HG03196 (cell line): Measurements from ENCODE around the gene CCDC24.

Experiments used
- ATAC-seq: cut with Tn5 transposase; IDR thresholded peaks from one replicate; pipeline ENCODE4 v1.9.1; 2021; ENCODE audit not compliant: unreplicated experiment

The CCDC24 gene

DNA sequence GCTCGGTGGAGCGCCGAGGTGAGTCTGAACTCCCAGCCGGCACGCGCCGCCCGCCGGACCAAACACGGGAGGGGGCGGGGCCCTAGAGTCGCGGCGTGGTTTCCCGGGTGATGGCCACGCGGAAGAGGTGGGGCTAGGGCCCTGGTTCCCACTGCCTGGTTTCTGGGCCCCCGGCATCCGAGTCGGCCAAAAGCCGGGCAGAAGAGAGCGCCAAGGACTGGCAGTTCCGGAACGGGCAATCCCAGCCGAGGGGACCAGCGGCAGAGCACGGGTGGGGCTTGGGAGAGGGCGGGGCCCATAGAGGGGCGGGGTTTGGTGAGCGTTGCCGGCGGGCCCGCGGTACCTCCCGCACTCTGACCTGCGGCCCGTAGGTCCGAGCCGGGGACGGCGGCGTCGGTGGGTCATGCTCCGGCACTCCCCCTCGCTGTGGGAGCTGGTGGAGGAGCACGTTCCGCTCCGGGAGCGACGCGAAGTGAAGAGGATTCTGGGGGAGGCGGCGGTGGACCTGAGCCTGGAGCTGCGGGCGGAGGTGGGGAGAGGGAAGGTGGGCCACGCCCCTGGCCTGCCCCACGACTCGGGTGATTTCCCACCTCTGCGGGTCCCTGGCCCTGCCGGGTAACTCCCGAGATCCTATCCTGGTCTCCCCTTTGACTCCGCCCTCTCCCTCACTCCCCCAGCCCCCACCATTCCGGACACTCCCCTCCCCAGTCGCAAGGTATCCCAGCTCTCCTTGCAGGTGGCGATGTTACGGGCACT is at the start of gene CCDC24:
TSS of gene CCDC24 (plus strand) at position 124 of the 756 bp plus-strand sequence. CDS start at position 404, 280 bp downstream.
- peak; percentile 51 for ATAC-seq

DNA sequence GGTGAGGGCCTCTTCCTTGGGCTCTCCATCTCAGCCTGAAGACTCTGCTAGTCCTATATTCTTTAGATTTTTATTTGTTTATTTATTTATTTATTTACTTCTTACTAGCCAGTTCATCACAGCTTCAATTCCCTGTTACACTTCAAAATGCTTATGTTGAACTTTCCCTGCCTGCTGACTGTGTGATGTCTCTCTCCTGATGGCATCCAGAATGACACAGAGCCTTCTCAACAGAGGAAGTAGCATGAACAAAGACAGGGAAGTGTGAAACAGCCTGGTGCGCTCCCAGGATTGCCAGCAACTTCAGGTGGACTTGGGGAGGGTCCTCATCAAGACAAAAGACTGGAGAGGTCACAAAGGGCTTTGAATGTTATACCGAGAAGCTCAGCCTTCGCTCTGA is 49.0 kb upstream of the CCDC24 start:
- no peak for ATAC-seq

DNA sequence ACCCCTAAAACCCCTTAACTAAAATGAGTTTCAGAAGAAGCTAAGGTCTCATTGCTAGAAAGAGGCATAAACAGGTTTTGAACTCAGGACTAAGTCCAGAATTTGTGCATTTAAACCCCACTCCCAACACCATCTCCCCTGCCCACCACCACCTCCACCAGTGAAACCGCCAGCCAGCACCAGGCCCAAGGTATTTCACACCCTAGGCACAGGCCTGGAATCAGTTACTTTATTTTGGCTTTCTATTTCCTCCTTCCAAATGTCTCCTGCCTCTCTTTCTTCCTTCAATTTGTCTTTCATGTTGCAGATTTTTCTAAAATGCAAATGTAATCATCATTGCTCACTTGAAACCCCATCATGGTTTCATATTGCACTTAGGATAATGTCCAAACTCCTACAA is 46.5 kb upstream of the CCDC24 start:
- ATAC-seq = no peak

DNA sequence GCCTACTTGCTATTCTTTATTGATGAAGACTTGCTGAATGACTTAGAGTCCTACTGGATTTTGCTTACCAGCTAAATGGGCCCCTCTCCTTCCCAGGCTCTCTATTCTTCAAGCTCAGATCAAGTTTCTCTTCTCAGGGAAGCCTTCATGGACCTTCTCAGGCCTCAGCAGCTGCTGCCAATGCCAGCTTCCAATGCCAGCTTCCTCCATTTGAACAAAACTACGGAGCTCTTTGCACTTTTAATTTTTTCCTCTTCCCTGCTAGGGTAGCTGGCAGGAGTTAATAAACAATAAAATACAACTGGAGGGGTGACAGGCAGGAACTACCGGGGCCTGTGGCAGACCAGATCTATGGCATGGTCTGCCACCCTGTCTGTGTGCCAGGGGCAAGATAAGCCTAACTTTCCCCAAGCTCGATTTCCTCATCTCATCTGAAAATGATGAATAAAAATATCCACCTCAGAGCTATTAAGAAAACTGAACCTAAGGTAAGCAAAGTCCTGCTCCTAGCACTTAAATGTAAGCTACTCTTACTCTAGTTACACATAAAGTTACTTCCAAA is 45.6 kb upstream of the CCDC24 start:
- no peak for ATAC-seq

DNA sequence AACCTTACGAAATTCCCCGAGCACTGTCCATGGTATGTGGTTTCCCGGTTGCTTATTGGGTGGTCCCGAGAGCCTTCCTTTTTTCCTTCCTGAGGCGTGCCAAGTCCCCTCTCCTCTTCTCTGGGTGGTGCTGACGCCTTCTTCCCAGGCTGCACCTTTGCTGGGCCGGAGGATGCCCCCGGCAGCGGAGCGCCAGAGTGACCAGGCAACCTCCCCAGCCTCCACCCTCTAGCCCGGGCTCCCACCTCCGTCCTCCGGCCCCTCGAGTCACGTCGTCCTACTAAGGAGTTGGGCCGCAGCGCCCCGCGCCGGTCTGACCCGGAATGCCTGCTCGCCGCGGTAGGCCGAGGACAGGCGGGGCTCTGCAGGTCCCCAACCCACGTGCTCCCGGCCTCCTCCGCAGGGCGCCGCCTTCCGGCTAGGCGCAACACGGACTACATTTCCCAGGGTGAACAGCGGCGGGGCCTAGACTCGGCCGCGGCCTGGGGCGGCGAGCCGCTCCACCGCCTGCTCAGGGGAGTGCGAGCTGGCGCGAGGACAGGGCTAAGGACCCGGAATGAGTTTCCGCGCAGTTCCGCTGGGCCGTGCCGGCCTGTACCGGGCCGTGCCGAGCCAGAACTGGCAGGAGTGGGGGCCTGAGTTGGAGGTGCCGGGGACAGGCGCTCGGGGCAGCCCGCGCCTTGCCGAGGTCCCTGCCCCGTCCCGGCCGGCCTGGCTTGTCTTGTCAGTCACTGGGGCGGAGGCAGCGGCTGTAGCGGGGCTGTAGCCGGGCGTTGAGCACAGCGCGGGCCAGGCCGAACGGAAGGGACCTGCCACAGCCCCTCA is 45.0 kb upstream of the CCDC24 start, which contains the start of gene IPO13:
TSS of gene IPO13 (plus strand) at position 715 of the 825 bp plus-strand sequence. CDS start 651 bp downstream, outside the sequence.
- ATAC-seq = peak; percentile 89

DNA sequence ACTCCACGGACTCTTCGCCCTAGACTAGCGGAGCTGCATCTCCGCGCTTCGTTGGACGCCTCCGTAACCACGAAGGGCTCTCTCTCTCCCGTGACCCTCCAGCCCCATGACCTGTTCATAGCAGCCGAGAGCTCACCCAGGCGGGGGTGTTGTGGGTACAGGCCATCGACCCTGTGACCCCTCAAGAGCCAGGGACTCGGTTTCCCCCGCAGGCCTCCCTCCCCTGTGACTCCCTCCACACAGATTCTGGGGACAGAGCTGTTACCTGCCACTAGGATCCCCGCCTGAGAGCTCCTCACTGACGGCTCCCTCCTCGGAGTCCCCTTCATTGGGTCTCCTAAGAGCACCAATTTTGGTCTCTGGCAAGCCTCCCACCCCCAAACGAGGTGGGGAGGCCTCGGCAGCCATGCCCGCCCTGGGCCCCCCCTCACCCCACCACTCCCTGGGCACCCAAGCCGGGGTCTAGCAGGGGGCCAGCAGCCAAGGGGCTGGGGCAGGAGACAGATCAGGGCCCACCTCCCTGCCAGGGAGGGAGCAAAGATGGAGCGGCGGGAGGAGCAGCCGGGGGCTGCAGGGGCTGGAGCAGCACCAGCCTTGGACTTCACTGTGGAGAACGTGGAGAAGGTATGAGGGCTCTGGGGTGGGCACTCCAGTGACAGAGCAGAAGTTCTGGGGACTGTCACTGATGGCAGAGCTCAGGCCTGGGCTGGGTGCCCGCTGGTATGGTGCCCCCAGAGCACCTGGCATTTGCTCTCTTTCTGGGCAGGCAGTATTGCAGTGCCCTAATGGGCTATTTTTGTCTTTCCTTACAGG is 44.1 kb upstream of the CCDC24 start:
- ATAC-seq = peak; percentile 3

DNA sequence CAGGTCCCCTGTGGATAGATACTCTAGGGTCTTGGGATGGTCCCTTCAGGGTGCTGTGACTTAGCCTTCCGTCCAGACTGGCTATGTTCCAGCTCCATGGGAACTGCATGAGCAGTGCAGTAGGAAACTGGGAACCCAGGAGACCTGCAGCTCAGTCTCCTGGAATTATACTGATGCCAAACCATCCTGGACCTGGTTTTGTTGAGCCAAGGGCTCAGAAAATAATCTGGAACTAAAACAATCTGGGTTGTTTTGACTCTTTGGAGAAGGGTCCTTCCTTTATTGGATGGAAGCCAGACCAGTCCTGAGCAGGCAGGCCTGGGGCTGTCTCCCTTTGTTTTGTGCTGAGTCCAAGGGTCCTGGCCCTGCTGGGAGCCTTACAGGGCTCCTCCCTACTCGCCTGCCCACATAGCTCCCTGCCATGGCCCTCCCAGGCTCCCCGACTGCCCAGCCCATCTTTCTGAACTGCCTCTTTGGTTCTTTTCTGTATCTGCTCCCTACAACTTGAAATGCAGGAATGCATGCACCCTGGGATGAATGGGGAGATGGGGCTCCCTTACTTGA is 43.4 kb upstream of the CCDC24 start:
- ATAC-seq = no peak

DNA sequence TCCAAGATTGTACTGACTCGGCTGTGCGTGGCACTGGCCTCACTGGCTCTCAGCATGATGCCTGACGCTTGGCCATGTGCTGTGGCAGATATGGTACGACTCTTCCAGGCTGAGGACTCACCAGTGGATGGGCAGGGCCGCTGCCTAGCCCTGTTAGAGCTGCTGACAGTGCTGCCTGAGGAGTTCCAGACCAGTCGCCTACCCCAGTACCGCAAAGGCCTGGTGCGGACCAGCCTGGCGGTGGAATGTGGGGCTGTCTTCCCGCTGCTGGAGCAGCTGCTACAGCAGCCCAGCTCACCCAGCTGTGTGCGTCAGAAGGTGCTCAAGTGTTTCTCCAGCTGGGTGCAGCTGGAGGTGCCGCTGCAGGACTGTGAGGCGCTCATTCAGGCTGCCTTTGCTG is 41.7 kb upstream of the CCDC24 start:
- ATAC-seq = no peak

DNA sequence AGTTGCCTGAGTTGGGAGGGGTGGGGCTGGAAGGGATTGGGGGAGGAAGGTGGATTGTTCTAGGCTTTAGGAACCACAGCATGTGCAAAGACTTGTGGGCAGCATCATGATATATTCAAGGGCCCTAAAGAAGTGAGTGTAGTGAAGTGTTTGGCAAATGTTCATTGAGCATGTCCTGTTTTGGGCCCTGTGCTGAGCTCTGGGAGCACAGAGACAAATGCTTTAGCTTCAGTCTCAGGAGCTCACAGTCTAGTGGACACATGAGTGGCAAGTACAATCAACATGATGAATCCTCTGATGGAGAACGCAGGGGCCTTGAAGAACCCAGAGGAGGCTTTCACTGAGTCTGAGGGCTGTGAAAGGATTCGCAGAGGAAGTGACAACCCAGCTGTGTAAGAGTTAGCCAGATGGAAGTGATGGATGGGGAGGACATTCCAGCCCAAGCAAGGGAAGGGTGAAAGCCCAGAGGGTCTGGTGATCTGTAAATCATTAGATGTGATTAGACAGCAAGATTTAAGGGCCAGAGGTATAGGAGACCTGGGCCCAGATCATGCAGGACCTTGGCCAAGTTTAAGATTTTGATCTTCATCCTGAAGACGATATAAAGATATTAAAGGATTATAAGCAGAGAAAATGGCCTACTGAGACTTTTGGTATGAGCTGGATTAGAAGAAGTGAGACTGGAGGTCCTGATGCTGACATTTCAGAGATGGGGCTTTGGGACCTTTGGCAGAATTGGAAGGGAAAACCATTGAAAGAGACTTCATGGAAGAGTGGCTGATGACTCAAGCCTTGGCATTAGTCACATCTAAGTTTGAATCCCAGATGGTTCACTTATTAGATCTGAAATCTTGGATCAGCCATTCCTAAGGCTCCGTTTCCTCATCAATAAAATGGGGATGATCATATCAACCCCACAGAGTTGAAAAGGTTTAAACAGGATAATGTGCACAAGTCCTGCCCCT is 40.1 kb upstream of the CCDC24 start:
- no peak for ATAC-seq

DNA sequence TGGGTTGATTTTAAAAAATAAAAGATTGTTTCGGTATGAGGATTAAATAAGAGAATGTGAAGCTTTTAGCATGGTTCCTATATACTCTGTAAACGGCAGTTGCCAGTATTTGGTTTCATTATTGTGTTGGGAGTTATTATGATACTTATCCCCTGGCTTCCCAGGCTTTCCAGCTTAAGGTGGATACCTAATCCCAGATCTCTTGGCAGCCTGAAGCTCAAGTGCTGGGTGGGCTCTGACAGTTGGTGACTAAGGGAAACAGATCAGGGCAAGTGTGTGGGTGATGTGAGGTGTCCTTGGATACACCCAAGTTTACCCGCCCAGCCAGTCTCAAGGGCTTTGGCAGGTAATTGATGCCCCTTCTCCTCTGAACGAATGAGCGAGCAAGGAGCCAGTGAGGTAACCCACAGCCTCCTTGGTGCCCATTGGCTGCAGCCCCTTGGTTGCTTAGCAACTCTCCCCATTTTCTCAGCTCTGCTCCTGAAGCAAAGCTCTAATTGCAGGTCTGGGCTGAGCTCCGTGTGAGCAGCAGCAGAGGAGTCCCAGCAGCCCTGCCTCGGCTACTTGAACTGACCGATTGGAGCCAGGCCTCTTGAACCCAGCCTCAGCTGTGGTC is 38.6 kb upstream of the CCDC24 start:
- no peak for ATAC-seq

DNA sequence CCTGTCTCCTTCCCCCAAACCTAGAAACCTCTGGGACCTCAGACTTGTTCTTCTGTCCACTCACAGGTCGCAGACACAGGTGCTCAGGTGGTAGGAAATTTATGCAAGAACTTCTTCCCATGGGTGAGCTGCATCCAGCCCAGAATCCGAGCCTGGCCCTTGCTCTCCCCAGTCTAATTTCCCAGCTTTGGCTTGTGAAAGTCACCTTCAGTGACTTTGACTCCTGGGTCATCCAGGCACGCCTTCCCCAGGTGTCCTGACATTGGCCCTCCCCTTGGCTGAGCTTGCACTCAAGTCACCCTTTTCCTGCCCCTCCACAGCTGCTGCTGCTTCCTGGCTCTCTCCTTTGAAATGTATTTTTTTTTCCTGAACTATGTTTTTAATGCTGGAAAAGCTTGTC is 38.0 kb upstream of the CCDC24 start:
- ATAC-seq = no peak

DNA sequence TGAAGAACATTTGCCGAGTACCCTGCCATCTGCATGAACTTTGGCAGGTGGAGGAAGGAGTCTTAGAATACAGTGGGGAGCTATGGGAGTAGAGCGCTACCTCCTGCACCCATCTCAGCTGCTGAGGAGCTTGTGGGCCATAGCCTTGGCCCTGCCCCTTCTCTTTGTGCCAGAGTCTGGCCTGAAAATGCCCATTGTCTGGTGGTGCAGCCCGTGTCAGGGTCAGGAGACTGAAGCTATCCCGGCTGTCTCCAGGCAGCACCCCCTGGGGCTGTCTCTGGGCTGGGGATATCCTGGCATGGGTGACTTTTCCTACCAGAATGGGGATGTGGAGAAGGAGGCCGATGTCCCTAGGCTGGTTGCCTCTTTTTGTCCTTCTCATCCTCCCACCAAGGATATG is 37.4 kb upstream of the CCDC24 start:
- ATAC-seq = no peak

DNA sequence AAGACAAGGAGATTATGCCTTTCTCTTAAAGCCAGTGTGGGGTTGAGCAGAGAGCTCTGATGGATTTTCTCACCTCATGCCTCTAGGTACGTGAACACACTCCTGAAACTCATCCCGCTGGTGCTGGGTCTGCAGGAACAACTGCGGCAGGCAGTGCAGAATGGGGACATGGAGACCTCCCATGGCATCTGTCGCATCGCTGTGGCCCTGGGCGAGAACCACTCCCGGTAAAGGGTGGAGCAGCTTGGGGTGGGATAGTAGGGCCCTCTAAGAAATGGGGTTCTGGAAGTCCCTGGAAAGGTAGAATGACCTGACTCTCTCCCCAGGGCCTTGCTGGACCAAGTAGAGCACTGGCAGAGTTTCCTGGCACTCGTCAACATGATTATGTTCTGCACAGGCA is 35.2 kb upstream of the CCDC24 start:
- no peak for ATAC-seq

DNA sequence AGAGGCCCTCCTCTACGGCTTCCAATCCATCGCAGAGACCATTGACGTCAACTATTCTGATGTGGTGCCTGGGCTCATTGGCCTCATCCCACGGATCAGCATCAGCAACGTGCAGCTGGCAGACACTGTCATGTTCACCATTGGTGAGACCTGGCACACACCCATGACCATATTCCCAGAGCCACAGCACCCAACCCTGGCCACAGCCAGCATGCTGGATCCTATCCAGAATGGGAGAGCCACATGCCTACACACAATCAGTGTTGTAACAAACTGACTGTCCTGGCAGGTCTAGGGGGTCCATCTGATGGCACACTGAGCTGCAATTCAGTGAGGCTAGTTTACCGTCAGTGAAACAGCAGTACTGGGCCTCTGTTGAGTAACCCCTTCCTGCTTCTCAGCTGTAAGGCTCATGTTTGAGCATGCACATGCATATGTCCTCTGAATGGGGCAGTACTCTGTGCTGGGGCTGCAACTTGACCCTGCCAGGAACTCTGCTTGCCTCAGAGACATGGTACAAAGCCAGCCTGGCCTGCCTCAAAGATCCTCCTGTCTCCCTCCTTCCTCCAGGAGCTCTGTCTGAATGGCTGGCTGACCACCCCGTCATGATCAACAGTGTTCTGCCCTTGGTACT is 33.9 kb upstream of the CCDC24 start:
- no peak for ATAC-seq

DNA sequence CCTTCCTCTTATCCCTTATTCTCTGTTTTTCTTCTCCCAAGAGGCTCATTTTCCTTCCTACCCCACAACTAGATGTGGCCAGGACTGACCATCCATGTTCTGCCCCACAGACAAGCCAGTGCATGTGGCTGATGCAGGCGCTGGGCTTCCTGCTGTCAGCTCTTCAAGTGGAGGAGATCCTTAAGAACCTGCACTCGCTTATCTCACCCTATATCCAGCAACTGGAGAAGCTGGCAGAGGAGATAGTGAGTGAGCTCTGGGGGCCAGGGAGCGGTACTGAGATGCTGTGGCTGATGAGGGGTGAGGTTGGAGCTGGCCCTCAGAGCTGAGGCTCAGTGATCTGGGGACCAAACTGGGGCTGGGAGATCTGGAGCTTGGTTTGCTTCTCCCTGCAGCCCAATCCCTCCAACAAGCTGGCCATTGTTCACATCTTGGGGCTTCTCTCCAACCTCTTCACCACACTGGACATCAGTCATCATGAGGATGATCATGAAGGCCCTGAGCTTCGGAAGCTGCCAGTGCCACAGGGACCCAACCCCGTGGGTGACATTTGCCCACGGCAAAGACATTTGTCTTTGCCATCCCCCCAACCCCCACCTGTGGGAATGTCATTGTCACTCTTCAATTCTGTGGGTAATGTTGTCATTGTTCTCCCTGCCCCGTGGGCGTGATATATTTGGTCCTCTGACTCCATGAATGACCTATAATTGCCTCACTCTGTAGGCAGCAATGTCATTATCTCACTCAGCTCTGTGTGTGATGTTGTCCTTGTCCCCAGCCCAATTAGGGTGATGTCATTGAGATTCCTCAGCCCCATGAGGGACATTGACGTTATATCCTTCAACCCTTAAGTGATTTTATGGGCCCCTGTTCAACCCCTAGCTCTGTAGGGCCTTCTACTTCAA is 32.8 kb upstream of the CCDC24 start:
- ATAC-seq = no peak

DNA sequence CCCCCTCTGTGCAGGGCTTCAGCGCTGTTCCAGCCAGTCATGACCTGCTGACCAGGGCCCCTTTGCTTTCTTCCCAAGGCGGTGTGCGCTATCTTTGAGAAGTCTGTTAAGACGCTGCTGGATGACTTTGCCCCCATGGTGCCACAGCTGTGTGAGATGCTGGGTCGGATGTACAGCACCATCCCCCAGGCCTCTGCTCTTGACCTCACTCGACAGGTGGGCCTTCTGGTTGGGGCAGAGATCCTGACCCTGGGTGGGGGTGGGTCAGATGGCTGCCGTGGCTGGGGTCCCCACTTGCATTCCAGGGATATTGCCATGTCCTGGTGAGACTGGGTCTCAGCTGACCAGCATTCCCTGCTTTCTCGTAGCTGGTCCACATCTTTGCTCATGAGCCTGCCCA is 30.6 kb upstream of the CCDC24 start:
- no peak for ATAC-seq

DNA sequence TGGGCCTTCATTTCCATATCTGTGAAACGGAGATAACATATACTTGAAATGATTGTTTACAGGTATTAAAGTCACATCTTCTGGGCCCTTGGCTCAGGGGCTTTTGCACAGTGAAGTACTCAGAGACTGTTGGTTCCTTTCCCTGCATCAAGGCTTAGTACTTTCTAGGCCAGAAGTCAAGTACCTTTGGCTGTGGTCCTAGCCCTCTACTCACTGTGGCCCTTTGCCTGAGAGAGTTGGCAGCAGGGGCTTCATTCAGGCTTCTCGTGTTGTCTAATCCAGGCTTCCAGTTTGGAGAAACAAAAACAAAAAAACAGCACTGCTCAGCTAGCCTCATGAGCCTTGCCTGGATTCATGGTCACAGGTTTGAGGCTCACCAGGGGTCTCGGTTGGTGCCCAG is 29.7 kb upstream of the CCDC24 start:
- no peak for ATAC-seq

DNA sequence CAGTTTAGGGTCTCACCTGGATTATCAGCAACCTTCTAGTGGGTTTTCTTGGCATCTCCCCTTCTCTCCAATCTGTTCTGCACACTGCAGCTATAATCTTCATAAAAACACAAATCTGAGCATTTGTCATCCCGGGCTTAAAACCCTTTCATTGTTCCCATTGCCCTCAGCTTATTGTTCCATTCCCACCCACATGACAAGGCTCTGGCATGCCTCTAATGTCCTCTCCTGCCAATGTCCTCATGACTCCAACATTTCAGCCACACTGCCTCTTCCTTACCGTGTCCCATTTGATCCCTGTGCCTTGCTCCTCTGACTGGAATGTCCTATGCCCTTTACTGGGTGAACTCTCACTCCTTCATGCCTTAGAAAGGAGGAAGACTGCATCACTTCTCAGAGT is 29.1 kb upstream of the CCDC24 start:
- ATAC-seq = no peak
